ENCODE data around the gene SLC35F2. TPM values are rescaled to one million over a fixed set of nuclear protein-coding genes. Genes with fewer than 3 reads are reported as not detected.
"Not testable (repeated sequence)": the region's sequence is repeated elsewhere in the genome, so short reads cannot be mapped to it uniquely, and the experiment has no call there.

Gene SLC35F2
- total RNA-seq, 1 experiment from 2014 or later, result 62.4 TPM

DNA sequence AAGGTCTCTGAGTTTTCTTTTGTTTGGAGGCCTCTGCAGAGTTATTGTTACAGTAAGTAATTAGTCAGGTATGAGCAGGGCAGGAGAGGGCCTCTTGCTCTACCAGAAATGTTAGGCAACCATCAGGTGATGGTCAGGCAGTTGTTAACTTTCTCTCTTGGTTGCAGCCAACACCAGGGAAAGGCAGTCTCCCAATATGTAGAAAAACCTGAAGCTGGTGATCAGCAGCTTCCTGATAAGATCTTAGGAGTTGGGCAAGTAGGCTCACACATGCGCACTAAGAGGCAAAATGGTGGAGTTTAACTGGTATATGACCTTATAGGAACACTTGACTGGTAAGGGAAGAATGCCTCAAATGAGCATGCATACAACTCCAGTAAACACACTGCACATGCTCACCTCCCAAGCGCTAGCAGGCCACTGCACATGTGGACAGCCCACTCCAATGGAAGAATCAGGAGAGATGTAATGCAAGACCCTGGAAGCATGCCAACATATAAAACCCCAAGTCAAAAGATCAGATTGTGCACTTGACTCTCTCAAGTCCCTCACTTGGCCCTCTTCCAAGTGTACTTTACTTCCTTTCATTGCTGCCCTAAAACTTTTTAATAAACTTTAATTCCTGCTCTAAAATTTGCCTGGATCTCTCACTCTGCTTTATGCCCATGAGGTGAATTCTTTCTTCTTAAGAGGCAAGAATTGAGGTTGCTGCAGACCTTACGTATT is 23.7 kb upstream of the SLC35F2 start:
- peak; percentile 10 for DNase-seq (ENCODE audit: unreplicated experiment)
- Mint-ChIP-seq H3K27me3 (ENCODE audit: insufficient read depth, unreplicated experiment) (no peaks in the 10 kb centered on the region), H3K36me3 (ENCODE audit: insufficient read depth, unreplicated experiment) (no peaks in the 10 kb centered on the region), H3K9me3 (ENCODE audit: unreplicated experiment) (no peaks in the 10 kb centered on the region), H3K4me3 (ENCODE audit: unreplicated experiment) (no peak overlapping the region), H3K27ac (ENCODE audit: low read depth, unreplicated experiment) (no peak overlapping the region), H3K4me1 (ENCODE audit: insufficient read depth, unreplicated experiment) (no peaks in the 10 kb centered on the region)
- TF ChIP-seq, protein P1, sequence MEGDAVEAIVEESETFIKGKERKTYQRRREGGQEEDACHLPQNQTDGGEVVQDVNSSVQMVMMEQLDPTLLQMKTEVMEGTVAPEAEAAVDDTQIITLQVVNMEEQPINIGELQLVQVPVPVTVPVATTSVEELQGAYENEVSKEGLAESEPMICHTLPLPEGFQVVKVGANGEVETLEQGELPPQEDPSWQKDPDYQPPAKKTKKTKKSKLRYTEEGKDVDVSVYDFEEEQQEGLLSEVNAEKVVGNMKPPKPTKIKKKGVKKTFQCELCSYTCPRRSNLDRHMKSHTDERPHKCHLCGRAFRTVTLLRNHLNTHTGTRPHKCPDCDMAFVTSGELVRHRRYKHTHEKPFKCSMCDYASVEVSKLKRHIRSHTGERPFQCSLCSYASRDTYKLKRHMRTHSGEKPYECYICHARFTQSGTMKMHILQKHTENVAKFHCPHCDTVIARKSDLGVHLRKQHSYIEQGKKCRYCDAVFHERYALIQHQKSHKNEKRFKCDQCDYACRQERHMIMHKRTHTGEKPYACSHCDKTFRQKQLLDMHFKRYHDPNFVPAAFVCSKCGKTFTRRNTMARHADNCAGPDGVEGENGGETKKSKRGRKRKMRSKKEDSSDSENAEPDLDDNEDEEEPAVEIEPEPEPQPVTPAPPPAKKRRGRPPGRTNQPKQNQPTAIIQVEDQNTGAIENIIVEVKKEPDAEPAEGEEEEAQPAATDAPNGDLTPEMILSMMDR (IDR thresholded peaks at IDR 0.05; ENCODE audit: unreplicated experiment), result no peak
- no TSS peak for BruUV-seq (replicated peaks)
- intact Hi-C loops (cut with micrococcal nuclease), result no loop called here
- POLR2A ChIA-PET, result interaction anchor here (0.6 kb wide), 1 partner anchor 1613 kb away, joined by 3 read pairs; no protein-coding TSS in a partner anchor
- CTCF ChIA-PET, result interaction anchor here (0.9 kb wide), 1 partner anchor 110 kb away, joined by 6 read pairs; no protein-coding TSS in a partner anchor

GRCh38 chr11:107881471-107881870 is 22.9 kb upstream of the SLC35F2 start:
- H3K9me3 Mint-ChIP-seq (ENCODE audit: unreplicated experiment); H3K27ac Mint-ChIP-seq (ENCODE audit: low read depth, unreplicated experiment); H3K4me3 Mint-ChIP-seq (ENCODE audit: unreplicated experiment); H3K4me1 Mint-ChIP-seq (ENCODE audit: insufficient read depth, unreplicated experiment); CTCF ChIA-PET; BruUV-seq (replicated peaks); H3K27me3 Mint-ChIP-seq (ENCODE audit: insufficient read depth, unreplicated experiment); DNase-seq (ENCODE audit: unreplicated experiment); H3K36me3 Mint-ChIP-seq (ENCODE audit: insufficient read depth, unreplicated experiment); intact Hi-C loops (cut with micrococcal nuclease): not testable (repeated sequence)
- POLR2A ChIA-PET, result interaction anchor here (0.6 kb wide), 1 partner anchor 1612 kb away, joined by 3 read pairs; no protein-coding TSS in a partner anchor

DNA sequence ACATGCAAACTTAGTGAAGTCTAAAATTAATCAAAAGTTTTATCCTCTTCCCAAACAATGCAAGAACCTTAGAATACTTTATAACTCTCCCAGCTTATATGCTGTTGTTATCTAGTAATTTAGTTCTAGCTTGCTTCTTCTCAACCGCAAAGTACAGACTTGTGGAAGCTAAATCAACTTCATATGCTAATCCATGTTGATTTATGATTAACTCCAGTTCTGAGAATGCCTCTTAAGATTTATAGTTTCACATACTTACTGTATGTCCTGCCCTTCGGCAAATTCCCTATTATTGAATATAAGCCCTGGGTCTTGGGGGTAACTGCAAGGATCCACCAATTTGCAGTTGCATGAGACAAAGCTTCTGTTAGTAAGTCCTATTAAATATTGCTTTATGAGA is 17.6 kb upstream of the SLC35F2 start:
- H3K9me3 Mint-ChIP-seq (ENCODE audit: unreplicated experiment), result no peaks in the 10 kb centered on the region
- no TSS peak for BruUV-seq (replicated peaks)
- TF ChIP-seq, protein P1 (IDR thresholded peaks at IDR 0.05; ENCODE audit: unreplicated experiment), result no peak
- no peaks in the 10 kb centered on the region for H3K27me3 Mint-ChIP-seq (ENCODE audit: insufficient read depth, unreplicated experiment)
- DNase-seq (ENCODE audit: unreplicated experiment), result no peak
- ChIA-PET CTCF (interaction anchor here (0.6 to 1.2 kb wide), 4 partner anchors 25 to 131 kb away, joined by 3 to 7 read pairs (median 4); no protein-coding TSS in a partner anchor), POLR2A (interaction anchor here (0.6 to 1.7 kb wide), 2 partner anchors 35 to 224 kb away, joined by 3 read pairs; no protein-coding TSS in a partner anchor)
- no peak overlapping the region for H3K4me3 Mint-ChIP-seq (ENCODE audit: unreplicated experiment)
- no peaks in the 10 kb centered on the region for H3K4me1 Mint-ChIP-seq (ENCODE audit: insufficient read depth, unreplicated experiment)
- intact Hi-C loops (cut with micrococcal nuclease), result no loop called here
- H3K36me3 Mint-ChIP-seq (ENCODE audit: insufficient read depth, unreplicated experiment), result no peaks in the 10 kb centered on the region
- no peak overlapping the region for H3K27ac Mint-ChIP-seq (ENCODE audit: low read depth, unreplicated experiment)

- Mint-ChIP-seq H3K4me1 (ENCODE audit: insufficient read depth, unreplicated experiment) (no peaks in the 10 kb centered on the region), H3K36me3 (ENCODE audit: insufficient read depth, unreplicated experiment) (no peaks in the 10 kb centered on the region), H3K9me3 (ENCODE audit: unreplicated experiment) (no peaks in the 10 kb centered on the region), H3K4me3 (ENCODE audit: unreplicated experiment) (no peak overlapping the region), H3K27ac (ENCODE audit: low read depth, unreplicated experiment) (no peak overlapping the region), H3K27me3 (ENCODE audit: insufficient read depth, unreplicated experiment) (no peaks in the 10 kb centered on the region)
- TF ChIP-seq, protein P1 (IDR thresholded peaks at IDR 0.05; ENCODE audit: unreplicated experiment), result no peak
- DNase-seq (ENCODE audit: unreplicated experiment), result no peak
- intact Hi-C loops (cut with micrococcal nuclease), result no loop called here
- no TSS peak for BruUV-seq (replicated peaks)
- ChIA-PET POLR2A (interaction anchor here (0.8 to 1.1 kb wide), 3 partner anchors 9 to 127 kb away, joined by 3 to 5 read pairs (median 3); no protein-coding TSS in a partner anchor), CTCF (interaction anchor here (0.6 to 1.1 kb wide), 3 partner anchors 37 to 671 kb away, joined by 3 read pairs; no protein-coding TSS in a partner anchor)
These were observed 6.0 kb upstream of the SLC35F2 start for GRCh38 chr11:107864591-107864990.
